GM18909 (cell line): ENCODE results near the gene PRKD3.

ENCODE experiments used
- ATAC-seq: cut with Tn5 transposase; IDR thresholded peaks from one replicate; pipeline ENCODE4 v1.9.1; 2021; ENCODE audit warnings: mild to moderate bottlenecking; ENCODE audit not compliant: unreplicated experiment, poor library complexity

Gene PRKD3

GRCh38 chr2:37343537-37344434, 19.2 kb upstream of the PRKD3 start:
- no peak for ATAC-seq

DNA sequence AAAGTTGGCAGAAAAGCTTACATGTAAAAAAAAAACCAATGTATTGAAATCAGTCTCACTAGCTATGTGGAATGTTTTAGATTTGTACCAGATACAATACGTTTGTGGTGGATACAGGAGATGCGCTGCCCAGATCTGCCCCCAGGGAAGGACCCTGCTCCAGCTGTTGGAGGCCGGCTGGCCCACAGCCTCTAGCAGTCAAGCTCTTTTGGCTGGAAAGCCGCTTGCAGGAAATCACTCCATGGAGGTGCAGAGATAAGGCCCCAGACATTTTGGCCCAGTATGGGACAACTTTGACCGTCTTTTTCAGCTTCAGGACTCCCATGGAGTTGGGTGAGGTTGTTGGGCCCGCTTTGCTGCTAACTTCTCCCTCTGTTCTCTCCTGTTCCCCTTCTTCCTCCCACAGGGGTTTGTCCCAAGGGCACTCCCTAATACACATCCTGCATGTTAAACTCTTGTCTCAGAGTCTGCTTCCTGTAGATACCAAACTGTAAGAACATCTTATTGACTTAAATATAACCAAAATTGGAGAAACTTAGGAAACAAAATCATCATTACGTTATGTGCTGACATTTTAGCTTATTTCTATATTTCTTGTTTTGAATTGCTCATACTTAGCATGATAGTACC, 18.1 kb upstream of the PRKD3 start:
- ATAC-seq, result no peak

- ATAC-seq, result no peak
Measured at GRCh38 chr2:37340637-37341036, 16.0 kb upstream of the PRKD3 start.

- ATAC-seq, result no peak
Measured at GRCh38 chr2:37338933-37339332, 14.3 kb upstream of the PRKD3 start.

DNA sequence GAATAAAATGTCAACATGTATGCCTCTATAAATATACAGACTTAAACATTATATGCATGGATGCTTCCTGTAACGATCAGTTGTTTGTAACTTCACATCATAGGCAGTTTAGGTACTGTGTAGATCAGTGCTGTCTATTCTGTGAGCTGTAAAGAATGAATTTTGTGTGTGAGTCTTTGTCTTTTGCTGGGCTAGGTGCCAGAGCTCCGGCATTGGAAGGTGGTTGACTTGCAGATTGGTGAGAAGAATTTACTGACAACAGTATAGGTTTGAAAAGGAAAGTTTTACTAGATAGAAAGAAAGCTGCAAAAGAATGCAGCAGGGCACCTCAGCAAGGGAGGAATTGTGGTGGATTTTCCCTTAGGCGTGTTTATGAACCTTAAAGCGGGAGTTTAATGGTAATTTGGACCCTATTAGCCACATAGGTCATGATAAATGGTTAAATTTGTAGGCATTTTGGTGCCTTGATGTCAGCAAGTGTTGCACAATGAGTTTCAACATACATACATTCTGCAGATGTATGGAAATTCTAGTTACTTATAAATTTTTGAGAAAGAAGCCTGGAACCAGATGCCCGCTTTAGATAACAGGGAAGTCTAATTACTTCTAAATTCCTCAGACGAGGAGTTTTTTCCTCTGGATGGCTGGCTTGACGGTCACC, 13.1 kb upstream of the PRKD3 start:
- ATAC-seq, result no peak

GRCh38 chr2:37335604-37336003, 11.0 kb upstream of the PRKD3 start:
- no peak for ATAC-seq

GRCh38 chr2:37333256-37333655, 8.6 kb upstream of the PRKD3 start:
- no peak for ATAC-seq

GRCh38 chr2:37332560-37332959, 7.9 kb upstream of the PRKD3 start:
- ATAC-seq, result no peak

DNA sequence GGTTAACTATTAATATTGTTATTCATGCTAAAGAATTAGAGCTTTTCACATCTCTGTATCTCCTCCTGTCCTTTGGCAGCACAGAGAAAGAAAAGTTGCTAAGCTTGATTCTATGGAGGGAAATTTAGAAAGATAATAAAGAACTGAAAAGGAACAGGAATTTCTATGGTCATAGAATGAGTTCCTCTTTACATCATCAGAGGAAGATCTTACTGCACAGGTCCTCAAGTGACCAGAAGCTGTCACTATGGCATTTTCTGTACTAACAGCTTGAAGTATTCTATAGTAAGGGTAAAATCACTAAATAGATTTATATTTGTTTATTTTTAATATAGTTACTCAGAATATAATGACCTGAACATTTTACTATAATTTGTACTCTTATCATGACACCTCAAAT, 6.0 kb upstream of the PRKD3 start:
- no peak for ATAC-seq

DNA sequence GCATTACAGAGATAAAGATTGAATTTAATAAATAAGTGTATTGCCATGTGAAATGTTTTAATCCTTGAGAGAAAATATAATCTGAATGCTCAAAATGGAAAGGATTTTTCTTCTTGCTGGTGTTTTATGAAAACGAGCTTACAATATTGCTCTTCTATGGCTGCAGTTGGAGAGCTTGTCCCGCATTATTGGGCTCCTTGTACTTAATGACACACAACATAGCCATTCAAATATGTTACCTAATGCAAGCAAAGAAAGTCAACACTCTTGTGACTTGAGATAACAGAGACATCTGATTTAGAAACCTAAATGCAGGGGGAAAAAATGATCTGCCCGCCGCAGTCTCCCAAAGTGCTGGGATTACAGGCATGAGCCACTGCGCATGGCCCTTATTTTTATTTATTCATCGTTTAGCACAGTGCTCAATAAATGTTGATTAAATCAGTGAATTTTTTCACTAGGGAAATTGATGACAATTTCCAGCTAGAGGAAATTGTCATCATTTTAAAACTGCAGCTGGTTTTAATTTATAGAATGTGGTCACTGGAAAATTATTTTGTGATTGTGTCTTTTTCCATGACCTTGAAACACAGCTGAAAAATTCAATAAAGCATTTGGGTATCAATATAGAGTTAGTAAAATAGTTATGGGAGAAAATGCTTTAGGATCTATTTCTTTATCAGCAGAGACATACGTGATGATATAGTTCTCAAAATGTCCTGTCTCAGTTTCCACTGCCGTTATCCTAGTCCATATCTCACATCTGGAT, 2.4 kb upstream of the PRKD3 start:
- no peak for ATAC-seq

GRCh38 chr2:37326285-37326684, 1.7 kb upstream of the PRKD3 start:
- ATAC-seq, result no peak

GRCh38 chr2:37325625-37326071, 1.0 kb upstream of the PRKD3 start:
- ATAC-seq, result no peak

- ATAC-seq, result no peak
Measured at GRCh38 chr2:37324536-37324785, 172 bp downstream of the PRKD3 start.

- ATAC-seq, result peak; percentile 30
Measured at GRCh38 chr2:37323781-37324535, 675 bp downstream of the PRKD3 start.

DNA sequence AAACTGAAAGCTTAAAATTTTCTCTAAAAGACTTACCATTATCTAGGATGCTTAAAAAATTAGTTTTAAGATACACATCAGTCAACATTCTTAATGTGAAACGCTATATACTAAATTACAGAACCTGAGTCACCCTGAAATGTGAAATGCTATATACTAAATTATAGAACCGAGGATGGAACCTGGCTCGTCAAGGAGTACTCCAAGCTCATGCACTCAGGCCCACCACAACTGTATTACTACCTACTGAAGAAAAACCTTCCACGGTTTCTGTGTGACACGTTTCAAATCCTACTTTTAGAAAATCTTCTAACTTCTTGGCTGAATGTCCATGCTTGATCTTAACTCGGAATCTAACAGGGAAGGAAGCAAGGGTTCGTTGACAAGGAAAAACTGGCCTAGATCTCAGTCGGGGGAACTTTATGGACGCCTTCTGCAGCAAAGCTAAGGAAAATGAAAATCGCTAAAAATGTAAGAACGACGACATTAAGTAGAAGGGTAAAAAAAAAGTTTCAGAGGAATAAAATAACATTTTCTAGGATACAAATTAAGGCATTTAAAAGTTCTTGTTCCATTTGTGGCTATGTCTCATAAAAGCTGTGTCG, 1.4 kb downstream of the PRKD3 start:
- no peak for ATAC-seq

GRCh38 chr2:37322368-37322767, 2.3 kb downstream of the PRKD3 start:
- ATAC-seq, result no peak

DNA sequence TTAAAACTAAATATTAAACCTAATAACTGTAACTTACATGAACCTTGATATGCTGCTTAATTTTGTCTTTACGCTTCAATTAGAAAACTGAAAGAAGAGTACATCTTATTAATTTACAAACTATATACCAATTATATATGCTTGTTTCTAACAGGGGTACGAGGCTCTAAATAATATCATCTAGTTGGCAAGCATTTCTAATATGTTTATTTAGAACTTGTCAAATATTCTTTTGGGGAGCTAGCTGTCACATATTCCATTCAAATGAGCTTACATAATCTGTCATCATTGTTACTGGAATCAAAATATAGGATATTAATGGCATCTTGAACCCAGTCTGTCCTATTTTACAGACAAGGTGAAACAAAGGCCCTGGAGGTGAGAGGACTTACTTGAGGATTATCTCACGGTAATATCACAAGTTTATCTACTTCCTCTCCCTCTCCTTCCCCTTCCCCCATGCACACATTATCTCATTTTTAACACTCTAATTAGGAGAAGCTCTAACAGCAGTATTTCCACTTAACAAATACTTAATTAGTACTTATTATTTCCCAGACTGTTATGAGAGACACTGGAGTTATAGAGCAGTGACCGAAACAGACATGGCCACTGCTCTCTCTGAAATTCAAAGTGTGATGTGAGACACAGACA, 3.5 kb downstream of the PRKD3 start:
- no peak for ATAC-seq

- no peak for ATAC-seq
Measured at GRCh38 chr2:37319754-37320609, 4.7 kb downstream of the PRKD3 start.
